ENCODE results near the gene ACVR1B.

ACVR1B gene

GRCh38 chr12:51917746-51918453 is 33.6 kb upstream of the ACVR1B start:
- no peak for DNase-seq

- no peak for DNase-seq
These were observed 31.5 kb upstream of the ACVR1B start for GRCh38 chr12:51920046-51920445.

GRCh38 chr12:51921017-51921725 is 30.3 kb upstream of the ACVR1B start:
- DNase-seq, result no peak

- no peak for DNase-seq
These were observed 29.4 kb upstream of the ACVR1B start for GRCh38 chr12:51922146-51922545.

- no peak for DNase-seq
These were observed 28.6 kb upstream of the ACVR1B start for GRCh38 chr12:51922762-51923505.

- DNase-seq, result no peak
These were observed 27.8 kb upstream of the ACVR1B start for GRCh38 chr12:51923506-51924365.

- DNase-seq, result no peak
These were observed 26.8 kb upstream of the ACVR1B start for GRCh38 chr12:51924551-51925319.

- DNase-seq, result no peak
These were observed 26.0 kb upstream of the ACVR1B start for GRCh38 chr12:51925346-51926063.

- no peak for DNase-seq
These were observed 25.4 kb upstream of the ACVR1B start for GRCh38 chr12:51926064-51926632.

GRCh38 chr12:51926718-51927117 is 24.8 kb upstream of the ACVR1B start:
- no peak for DNase-seq

GRCh38 chr12:51932218-51933076 is 19.1 kb upstream of the ACVR1B start:
- DNase-seq, result no peak

- DNase-seq, result no peak
These were observed 17.4 kb upstream of the ACVR1B start for GRCh38 chr12:51934080-51934479.

GRCh38 chr12:51937926-51938325 is 13.6 kb upstream of the ACVR1B start:
- no peak for DNase-seq

- DNase-seq, result no peak
These were observed 12.8 kb upstream of the ACVR1B start for GRCh38 chr12:51938726-51939125.

- DNase-seq, result no peak
These were observed 10.4 kb upstream of the ACVR1B start for GRCh38 chr12:51941011-51941581.

- DNase-seq, result no peak
These were observed 9.9 kb upstream of the ACVR1B start for GRCh38 chr12:51941604-51942003.

GRCh38 chr12:51942056-51942455 is 9.4 kb upstream of the ACVR1B start:
- no peak for DNase-seq

GRCh38 chr12:51942501-51943000 is 8.9 kb upstream of the ACVR1B start:
- no peak for DNase-seq

GRCh38 chr12:51943346-51943745 is 8.2 kb upstream of the ACVR1B start:
- no peak for DNase-seq
